ENCODE results near the gene ACADS.
"Not testable (repeated sequence)": the region's sequence is repeated elsewhere in the genome, so short reads cannot be mapped to it uniquely, and the experiment has no call there.

The ACADS gene

GRCh38 chr12:120726510-120726793 is 826 bp downstream of the ACADS start:
- H3K4me3 ChIP-seq (ENCODE audit: low read length) = peak overlapping the region; percentile 59
- no peak for DNase-seq (ENCODE audit: low read depth)
- no peak for TF ChIP-seq CTCF (conservative IDR thresholded peaks at IDR 0.05; ENCODE audit: low read depth, low read length)

DNA sequence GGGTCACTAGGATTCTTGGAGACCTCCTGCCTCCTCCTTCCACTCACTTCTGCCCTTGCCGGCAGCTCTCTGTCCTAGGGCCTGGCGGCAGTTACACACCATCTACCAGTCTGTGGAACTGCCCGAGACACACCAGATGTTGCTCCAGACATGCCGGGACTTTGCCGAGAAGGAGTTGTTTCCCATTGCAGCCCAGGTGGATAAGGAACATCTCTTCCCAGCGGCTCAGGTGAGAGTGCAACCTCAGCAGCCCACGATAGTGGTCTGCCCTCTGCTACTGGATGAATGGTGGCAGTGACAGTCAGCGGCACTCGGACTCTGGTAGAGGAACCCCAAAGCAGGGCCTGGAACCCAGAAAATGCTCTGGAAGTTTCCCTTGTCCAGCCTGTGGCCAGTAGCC is 1.3 kb downstream of the ACADS start:
- H3K4me3 ChIP-seq (ENCODE audit: low read length) = no peak overlapping the region
- TF ChIP-seq CTCF (conservative IDR thresholded peaks at IDR 0.05; ENCODE audit: low read depth, low read length) = no peak
- DNase-seq (ENCODE audit: low read depth) = no peak

GRCh38 chr12:120732198-120732597 is 6.6 kb downstream of the ACADS start:
- not testable (repeated sequence) for DNase-seq (ENCODE audit: low read depth); H3K4me3 ChIP-seq (ENCODE audit: low read length)

DNA sequence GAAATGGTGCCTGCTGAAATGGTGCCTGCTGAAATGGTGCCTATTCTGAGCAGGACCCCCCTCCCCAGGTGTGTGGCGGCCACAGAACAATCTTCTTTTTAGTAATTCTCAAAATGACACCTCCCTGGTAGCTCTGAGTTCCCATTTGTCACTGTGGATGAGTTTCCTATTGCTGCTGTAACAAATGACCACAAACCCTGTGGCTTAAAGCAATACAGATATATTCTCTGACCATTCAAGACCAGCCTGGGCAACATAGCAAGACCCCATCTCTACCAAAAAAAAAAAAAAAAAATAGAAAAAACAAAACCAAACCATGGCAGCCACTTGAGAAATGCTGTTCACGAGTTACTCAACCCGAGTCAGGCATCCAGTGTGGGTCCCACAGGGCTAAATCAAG is 7.9 kb downstream of the ACADS start:
- H3K4me3 ChIP-seq (ENCODE audit: low read length) = no peak overlapping the region
- no peak for TF ChIP-seq CTCF (conservative IDR thresholded peaks at IDR 0.05; ENCODE audit: low read depth, low read length)
- no peak for DNase-seq (ENCODE audit: low read depth)

DNA sequence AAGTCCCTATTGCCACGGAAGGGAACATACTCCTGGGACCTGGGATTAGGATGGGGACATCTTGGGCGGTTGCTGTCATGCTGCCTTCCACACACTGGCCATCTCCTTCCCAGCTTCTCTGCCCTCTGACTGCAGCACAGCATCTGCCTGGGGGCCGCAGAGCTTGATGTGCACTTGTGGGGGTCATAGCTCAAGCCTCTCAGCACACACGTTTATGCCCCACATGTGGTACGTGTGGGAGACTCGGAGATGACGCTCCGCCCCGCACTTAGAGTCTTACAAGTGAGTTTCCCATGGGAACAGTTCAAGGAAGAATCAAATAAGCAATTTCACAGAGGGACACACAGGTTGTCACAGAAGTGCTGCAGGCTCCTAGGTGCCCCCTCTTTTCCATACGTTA is 8.6 kb downstream of the ACADS start:
- H3K4me3 ChIP-seq (ENCODE audit: low read length) = no peak overlapping the region
- DNase-seq (ENCODE audit: low read depth) = no peak
- TF ChIP-seq CTCF (conservative IDR thresholded peaks at IDR 0.05; ENCODE audit: low read depth, low read length) = no peak

- TF ChIP-seq CTCF (conservative IDR thresholded peaks at IDR 0.05; ENCODE audit: low read depth, low read length) = no peak
- DNase-seq (ENCODE audit: low read depth) = no peak
- H3K4me3 ChIP-seq (ENCODE audit: low read length) = no peak overlapping the region
These were observed 9.6 kb downstream of the ACADS start for GRCh38 chr12:120735181-120735580.

- DNase-seq (ENCODE audit: low read depth) = no peak
- H3K4me3 ChIP-seq (ENCODE audit: low read length) = no peak overlapping the region
- TF ChIP-seq CTCF (conservative IDR thresholded peaks at IDR 0.05; ENCODE audit: low read depth, low read length) = no peak
These were observed 11.0 kb downstream of the ACADS start for GRCh38 chr12:120736404-120737331.

Measured in retinal pigment epithelial cell (primary cell).